Fibroblast of pulmonary artery (primary cell): ENCODE measurements around the gene SLC6A8.
"Not testable (repeated sequence)": the region's sequence is repeated elsewhere in the genome, so short reads cannot be mapped to it uniquely, and the experiment has no call there.

ENCODE experiments used
- DNase-seq: peaks from one replicate; pipeline ENCODE4 v3.0.0-alpha.2; 2010; ENCODE audit warnings: low read depth
- H3K4me3 ChIP-seq: replicated peaks from 2 replicates; pipeline ENCODE4 v1.5.1; 2011; ENCODE audit warnings: low read depth, mild to moderate bottlenecking, control low read depth, low read length, moderate library complexity
- TF ChIP-seq, protein P1 (sequence below): IDR thresholded peaks from 2 replicates; pipeline ENCODE4 v1.5.1; 2011; ENCODE audit warnings: mild to moderate bottlenecking, control low read depth, low read length, inconsistent platforms; ENCODE audit errors: missing control alignments

Gene SLC6A8

GRCh38 chrX:153697924-153698865, 10.5 kb downstream of the SLC6A8 start:
- no peak for DNase-seq
- TF ChIP-seq, protein P1, sequence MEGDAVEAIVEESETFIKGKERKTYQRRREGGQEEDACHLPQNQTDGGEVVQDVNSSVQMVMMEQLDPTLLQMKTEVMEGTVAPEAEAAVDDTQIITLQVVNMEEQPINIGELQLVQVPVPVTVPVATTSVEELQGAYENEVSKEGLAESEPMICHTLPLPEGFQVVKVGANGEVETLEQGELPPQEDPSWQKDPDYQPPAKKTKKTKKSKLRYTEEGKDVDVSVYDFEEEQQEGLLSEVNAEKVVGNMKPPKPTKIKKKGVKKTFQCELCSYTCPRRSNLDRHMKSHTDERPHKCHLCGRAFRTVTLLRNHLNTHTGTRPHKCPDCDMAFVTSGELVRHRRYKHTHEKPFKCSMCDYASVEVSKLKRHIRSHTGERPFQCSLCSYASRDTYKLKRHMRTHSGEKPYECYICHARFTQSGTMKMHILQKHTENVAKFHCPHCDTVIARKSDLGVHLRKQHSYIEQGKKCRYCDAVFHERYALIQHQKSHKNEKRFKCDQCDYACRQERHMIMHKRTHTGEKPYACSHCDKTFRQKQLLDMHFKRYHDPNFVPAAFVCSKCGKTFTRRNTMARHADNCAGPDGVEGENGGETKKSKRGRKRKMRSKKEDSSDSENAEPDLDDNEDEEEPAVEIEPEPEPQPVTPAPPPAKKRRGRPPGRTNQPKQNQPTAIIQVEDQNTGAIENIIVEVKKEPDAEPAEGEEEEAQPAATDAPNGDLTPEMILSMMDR, result no peak
- no peak overlapping the region for H3K4me3 ChIP-seq

GRCh38 chrX:153699210-153699783, 11.6 kb downstream of the SLC6A8 start:
- H3K4me3 ChIP-seq, DNase-seq: not testable (repeated sequence)

GRCh38 chrX:153699784-153700371, 12.2 kb downstream of the SLC6A8 start:
- not testable (repeated sequence) for DNase-seq, H3K4me3 ChIP-seq

- no peak for DNase-seq
- H3K4me3 ChIP-seq, result no peak overlapping the region
- TF ChIP-seq, protein P1, result no peak
Observed at GRCh38 chrX:153700376-153700945, 12.7 kb downstream of the SLC6A8 start.

DNA sequence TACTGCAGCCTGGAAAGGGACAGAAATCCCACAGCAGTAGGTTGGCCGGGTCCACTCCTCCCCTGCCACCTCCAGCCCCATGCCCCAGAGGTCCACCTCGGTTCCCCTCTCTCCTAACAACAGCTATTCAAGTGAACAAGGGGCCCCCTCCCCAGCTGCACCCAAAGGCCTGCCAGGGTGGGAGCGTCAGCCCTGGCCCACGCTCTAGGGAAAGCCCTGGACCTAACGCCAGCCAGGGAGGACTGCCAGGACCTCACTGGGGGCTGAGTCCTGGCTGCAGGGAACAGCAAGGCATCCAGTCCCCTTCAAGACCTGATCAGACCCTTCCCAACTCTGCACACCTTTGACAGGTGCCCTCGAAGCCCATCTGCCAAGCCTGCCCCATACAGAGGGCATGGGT, 13.2 kb downstream of the SLC6A8 start:
- TF ChIP-seq, protein P1, result no peak
- H3K4me3 ChIP-seq, result no peak overlapping the region
- DNase-seq, result no peak

DNA sequence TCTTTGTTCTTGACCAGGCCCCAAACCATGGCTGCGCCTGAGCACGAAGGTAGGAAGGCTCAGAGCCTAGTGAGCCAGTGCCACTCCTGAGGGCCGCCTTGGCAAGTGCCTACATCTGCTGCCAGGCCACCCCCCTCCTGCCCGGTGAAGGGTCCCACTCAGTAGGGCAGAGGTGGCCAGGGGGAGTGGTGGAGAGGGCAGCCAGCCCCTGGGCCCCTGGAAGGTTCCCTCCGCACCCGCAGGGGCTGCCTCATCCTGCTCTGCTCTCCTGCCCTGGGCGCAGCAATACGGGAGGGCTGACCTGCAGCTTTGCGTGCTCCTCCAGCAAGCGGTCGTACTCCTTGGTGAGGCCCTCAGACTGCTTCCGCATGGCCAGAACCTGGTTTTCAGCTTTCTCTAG, 14.0 kb downstream of the SLC6A8 start:
- TF ChIP-seq, protein P1, result no peak
- H3K4me3 ChIP-seq, result no peak overlapping the region
- no peak for DNase-seq

- no peak for DNase-seq
- TF ChIP-seq, protein P1, result no peak
- H3K4me3 ChIP-seq, result no peak overlapping the region
Observed at GRCh38 chrX:153702336-153703035, 14.8 kb downstream of the SLC6A8 start.
